Fibroblast of villous mesenchyme (primary cell): ENCODE results near the gene KIRREL3. TPM values are rescaled to one million over a fixed set of nuclear protein-coding genes. Genes with fewer than 3 reads are reported as not detected.

Experiments used
- DNase-seq: peaks from one replicate; pipeline ENCODE4 v3.0.0-alpha.2; 2010; ENCODE audit warnings: low read depth
- H3K4me3 ChIP-seq: 2 replicates; pipeline ENCODE4 v1.5.1; 2011; ENCODE audit warnings: low read depth, mild to moderate bottlenecking, low read length
- total RNA-seq: library from RNA; depleted of rRNA; stranded (reverse); fragments of >200 nt; gene quantifications from 2 replicates; pipeline ENCODE4 v1.2.3, GENCODE V29; 2012
- TF ChIP-seq, protein P1 (sequence below): IDR thresholded peaks from 2 replicates; pipeline ENCODE4 v1.5.1; 2012; ENCODE audit warnings: low read depth, mild to moderate bottlenecking, low read length; ENCODE audit not compliant: insufficient read depth

KIRREL3 gene
- total RNA-seq, 1 donor: 9.9 TPM

DNA sequence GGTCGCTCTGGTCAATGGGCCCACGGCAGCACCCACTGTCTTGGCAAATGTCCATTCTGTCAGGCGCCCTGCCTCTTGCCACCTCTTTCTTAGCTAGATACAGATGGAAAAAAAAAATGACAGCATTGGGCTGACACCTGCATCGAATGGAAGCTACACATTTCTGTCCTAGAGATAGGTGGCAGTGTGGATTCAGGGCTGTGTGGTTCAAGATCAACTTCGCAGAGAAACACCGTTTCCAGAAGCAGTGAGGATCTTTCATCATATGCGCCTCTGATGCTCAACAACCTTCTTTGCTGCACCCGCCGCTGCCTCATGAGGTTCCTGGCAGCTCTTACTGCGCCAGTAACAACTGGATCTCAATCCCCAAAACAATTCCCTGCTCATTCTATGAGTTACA, 236.3 kb downstream of the KIRREL3 start:
- TF ChIP-seq, protein P1, sequence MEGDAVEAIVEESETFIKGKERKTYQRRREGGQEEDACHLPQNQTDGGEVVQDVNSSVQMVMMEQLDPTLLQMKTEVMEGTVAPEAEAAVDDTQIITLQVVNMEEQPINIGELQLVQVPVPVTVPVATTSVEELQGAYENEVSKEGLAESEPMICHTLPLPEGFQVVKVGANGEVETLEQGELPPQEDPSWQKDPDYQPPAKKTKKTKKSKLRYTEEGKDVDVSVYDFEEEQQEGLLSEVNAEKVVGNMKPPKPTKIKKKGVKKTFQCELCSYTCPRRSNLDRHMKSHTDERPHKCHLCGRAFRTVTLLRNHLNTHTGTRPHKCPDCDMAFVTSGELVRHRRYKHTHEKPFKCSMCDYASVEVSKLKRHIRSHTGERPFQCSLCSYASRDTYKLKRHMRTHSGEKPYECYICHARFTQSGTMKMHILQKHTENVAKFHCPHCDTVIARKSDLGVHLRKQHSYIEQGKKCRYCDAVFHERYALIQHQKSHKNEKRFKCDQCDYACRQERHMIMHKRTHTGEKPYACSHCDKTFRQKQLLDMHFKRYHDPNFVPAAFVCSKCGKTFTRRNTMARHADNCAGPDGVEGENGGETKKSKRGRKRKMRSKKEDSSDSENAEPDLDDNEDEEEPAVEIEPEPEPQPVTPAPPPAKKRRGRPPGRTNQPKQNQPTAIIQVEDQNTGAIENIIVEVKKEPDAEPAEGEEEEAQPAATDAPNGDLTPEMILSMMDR: no peak
- DNase-seq: no peak
- H3K4me3 ChIP-seq: no peak overlapping the region

DNA sequence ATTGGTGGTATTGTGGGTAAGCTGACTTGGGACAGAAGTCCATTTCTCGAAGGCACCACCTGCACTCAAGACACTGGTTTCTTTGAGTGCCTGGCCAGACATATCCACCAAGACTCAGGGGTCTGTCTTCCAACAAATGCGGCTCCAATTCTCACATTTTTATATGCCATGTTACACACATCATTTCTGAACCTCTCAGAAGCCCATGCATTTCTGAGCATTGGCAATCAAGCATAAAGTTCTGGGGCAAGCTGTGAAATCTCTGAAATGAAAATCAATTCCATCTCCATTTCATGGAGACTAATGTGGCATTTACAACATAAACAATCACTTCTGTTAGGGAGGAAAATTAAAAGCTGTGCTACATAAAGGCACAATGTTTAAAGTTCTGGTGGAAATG, 243.7 kb downstream of the KIRREL3 start:
- TF ChIP-seq, protein P1: no peak
- DNase-seq: no peak
- H3K4me3 ChIP-seq: no peak overlapping the region

DNA sequence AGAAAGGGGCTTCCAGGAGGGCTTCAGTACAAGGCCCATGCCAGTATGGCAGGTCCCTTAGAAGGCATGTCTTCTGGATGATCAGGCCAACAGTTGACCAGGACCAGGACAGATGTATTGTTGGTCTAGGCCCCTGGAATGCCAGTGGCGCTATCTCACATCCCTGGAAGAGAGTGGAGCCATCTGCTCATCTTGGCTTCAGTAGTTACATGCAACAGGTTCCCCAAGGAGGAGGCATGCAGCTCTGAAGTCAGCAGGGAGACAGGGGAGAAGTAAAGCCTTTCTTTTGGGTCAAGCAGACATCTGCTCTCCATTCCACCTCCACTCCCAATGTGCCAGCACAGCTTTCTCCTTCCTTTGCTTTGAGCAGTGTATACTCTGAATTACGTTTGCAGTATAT, 244.1 kb downstream of the KIRREL3 start:
- no peak overlapping the region for H3K4me3 ChIP-seq
- DNase-seq: no peak
- TF ChIP-seq, protein P1: no peak

DNA sequence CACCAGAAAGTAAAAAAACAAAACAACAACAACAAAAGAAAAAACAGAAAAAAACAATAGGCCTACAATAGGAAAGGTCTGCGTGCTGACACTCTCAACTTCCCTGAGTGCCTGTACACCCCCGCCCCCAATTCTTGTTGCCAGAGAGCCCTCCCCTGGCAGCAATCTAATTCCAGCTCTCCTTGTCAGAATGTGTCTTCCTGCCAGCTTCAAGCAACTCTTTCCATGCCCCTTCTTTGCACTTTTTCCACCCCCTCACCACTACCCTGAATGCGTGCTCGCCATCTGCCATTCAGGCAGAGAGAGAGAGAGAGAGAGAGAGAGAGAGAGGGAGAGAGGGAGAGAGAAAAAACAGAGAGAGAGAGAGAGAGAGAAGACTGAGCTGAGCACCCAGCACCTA, 245.0 kb downstream of the KIRREL3 start:
- H3K4me3 ChIP-seq: no peak overlapping the region
- DNase-seq: no peak
- TF ChIP-seq, protein P1: no peak

DNA sequence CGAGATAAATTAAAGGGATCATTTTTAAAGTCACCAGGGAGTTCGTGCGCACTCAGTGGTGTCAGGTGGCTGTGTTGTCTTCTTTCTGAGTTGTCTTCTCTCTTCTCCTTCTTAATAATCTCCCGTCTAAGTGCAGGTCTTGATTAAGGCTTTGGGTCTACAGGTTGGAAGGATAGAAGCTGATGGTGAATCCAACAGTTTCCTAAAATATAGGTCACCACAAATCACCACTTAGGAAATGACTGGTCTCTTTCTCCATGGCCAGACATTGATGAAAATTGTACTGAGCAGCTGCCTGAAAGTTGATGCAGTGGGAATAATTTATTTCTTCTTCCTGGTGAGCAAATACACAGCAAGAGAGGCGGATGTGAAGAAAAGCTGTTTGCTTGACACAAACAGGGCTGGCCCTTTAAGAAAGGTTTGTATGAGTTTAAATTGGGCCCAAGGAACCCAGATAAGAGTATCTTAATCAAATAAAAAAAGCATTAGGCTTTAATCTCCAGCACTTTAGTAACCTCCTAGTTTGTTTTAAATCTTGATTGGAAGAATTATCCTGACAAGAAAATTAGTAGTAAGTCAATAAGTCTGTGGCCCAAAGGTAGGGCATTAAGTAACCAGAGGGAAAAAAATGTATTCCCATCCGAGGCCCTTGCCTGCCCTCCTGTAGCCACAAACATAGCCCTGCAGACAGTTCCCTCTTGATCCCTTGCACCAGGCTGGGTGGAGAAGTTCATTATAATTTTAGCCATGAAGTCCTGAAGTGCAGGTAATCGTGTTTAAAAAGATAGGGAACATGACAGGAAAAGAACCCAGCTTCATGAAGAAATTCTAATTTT, 245.8 kb downstream of the KIRREL3 start:
- TF ChIP-seq, protein P1: no peak
- DNase-seq: no peak
- H3K4me3 ChIP-seq: no peak overlapping the region

DNA sequence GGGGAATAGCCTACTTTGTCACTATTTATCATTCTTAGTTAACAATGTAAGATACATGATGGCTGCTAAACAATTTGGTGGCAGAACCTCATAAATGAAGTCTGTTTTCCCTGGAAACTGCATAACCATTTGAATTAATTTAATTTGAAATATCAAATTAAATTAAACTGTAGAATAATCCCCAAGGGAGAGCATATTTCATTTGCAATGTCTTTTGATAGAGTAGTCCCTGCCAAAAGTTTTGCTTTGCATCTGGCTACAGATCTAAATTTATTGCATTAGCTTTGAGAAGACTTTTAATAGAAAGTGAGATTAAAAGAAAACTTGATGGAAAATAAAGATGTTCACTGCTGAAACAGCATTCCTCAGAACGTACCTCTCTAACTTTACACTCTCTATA, 246.6 kb downstream of the KIRREL3 start:
- DNase-seq: no peak
- TF ChIP-seq, protein P1: no peak
- H3K4me3 ChIP-seq: no peak overlapping the region

DNA sequence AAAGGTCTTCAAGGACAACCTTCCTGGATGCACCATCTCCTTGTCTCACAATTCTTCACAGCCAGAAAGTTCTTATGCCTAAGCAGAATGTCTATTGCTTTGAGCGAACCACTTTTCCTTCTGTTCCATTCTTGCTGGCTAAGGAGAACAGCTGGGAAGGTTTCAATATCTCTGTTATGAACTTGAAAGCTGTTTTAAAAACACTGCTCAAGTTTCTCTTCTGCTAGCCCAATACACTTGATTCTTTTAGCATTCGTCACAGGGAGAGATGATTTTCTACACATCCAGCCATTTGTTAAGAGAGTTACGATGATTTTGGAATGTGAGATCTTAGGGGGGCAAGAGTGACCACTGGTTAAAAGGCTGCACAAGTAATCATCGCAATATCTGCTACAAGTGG, 249.3 kb downstream of the KIRREL3 start:
- peak; percentile 30 for DNase-seq
- H3K4me3 ChIP-seq: no peak overlapping the region

More for the DNA sequence above, 249.3 kb downstream of the KIRREL3 start:
- TF ChIP-seq, protein P1: no peak
